ENCODE results near the gene ACSL1. TPM values are rescaled to one million over a fixed set of nuclear protein-coding genes. Genes with fewer than 3 reads are reported as not detected.

ACSL1 gene
- total and polyA plus RNA-seq, 7 experiments from 2014 or later = 5.7 to 80.1 (median 11.5) TPM

- no peaks in the 10 kb centered on the region for H3K27me3 Mint-ChIP-seq
- peak overlapping the region in 2 of 9 donors; percentile 14 to 23 for H3K27ac Mint-ChIP-seq
- no peaks in the 10 kb centered on the region for H3K27me3 ChIP-seq (ENCODE audit: control insufficient read depth in 2 of 2, insufficient read depth in 2 of 2, low read length in 2 of 2)
- POLR2A ChIA-PET = interaction anchor here (0.6 kb wide), 1 partner anchor 657 kb away, joined by 3 read pairs; no protein-coding TSS in a partner anchor
- H3K27ac ChIP-seq (ENCODE audit: low read depth, low read length) = no peak overlapping the region
- H3K4me1 ChIP-seq (ENCODE audit: control insufficient read depth in 2 of 2, insufficient read depth in 2 of 2, low read length in 2 of 2) = peaks cover 0 to 9% of the 10 kb centered on the region in 2 donors
- H3K4me1 Mint-ChIP-seq = peaks cover 12 to 31% (median 16%) of the 10 kb centered on the region in 7 donors
- H3K4me3 ChIP-seq (ENCODE audit: low read length) = no peak overlapping the region
- ATAC-seq (peak; percentile 79), DNase-seq (peak in 1 of 9 donors; percentile 40)
- no peaks in the 10 kb centered on the region for H3K9me3 ChIP-seq (ENCODE audit: control insufficient read depth in 2 of 3, low read length in 3 of 3)
- intact Hi-C loops (cut with micrococcal nuclease) = no loop called here
- CTCF ChIA-PET = interaction anchor here (0.6 to 1.1 kb wide), 2 partner anchors 24 to 28 kb away, joined by 3 to 4 read pairs; no protein-coding TSS in a partner anchor
- peaks cover 0 to 6% (median 0%) of the 10 kb centered on the region in 3 experiments for H3K36me3 ChIP-seq (ENCODE audit: control insufficient read depth in 2 of 3, insufficient read depth in 3 of 3, low read length in 3 of 3)
- no peaks in the 10 kb centered on the region for H3K9me3 Mint-ChIP-seq
- peak overlapping the region in 3 of 10 donors; percentile 27 to 60 (median 48) for H3K4me3 Mint-ChIP-seq
- peaks cover 6 to 35% (median 18%) of the 10 kb centered on the region in 5 donors for H3K36me3 Mint-ChIP-seq
Measured at GRCh38 chr4:184792950-184793555, 32.7 kb downstream of the ACSL1 start.

GRCh38 chr4:184792334-184792733, 33.4 kb downstream of the ACSL1 start:
- CTCF ChIA-PET = interaction anchor here (0.6 to 1.1 kb wide), 2 partner anchors 23 to 29 kb away, joined by 3 to 4 read pairs; no protein-coding TSS in a partner anchor
- no peak overlapping the region for H3K4me3 ChIP-seq (ENCODE audit: low read length)
- Mint-ChIP-seq H3K36me3 (peaks cover 7 to 37% (median 18%) of the 10 kb centered on the region in 5 donors), H3K4me1 (peaks cover 12 to 26% (median 16%) of the 10 kb centered on the region in 7 donors), H3K9me3 (no peaks in the 10 kb centered on the region), H3K27ac (peak overlapping the region in 1 of 9 donors; percentile 14), H3K4me3 (no peak overlapping the region), H3K27me3 (no peaks in the 10 kb centered on the region)
- DNase-seq (no peak), ATAC-seq (no peak)
- H3K36me3 ChIP-seq (ENCODE audit: control insufficient read depth in 2 of 3, insufficient read depth in 3 of 3, low read length in 3 of 3) = peaks cover 0 to 9% (median 0%) of the 10 kb centered on the region in 3 experiments
- no peak overlapping the region for H3K27ac ChIP-seq (ENCODE audit: low read depth, low read length)
- no peaks in the 10 kb centered on the region for H3K9me3 ChIP-seq (ENCODE audit: control insufficient read depth in 2 of 3, low read length in 3 of 3)
- H3K27me3 ChIP-seq (ENCODE audit: control insufficient read depth in 2 of 2, insufficient read depth in 2 of 2, low read length in 2 of 2) = no peaks in the 10 kb centered on the region
- H3K4me1 ChIP-seq (ENCODE audit: control insufficient read depth in 2 of 2, insufficient read depth in 2 of 2, low read length in 2 of 2) = peaks cover 0 to 9% of the 10 kb centered on the region in 2 donors
- intact Hi-C loops (cut with micrococcal nuclease) = no loop called here
- POLR2A ChIA-PET = no interaction called here

- CTCF ChIA-PET = no interaction called here
- Mint-ChIP-seq H3K36me3 (peaks cover 5 to 33% (median 21%) of the 10 kb centered on the region in 5 donors), H3K27ac (peak overlapping the region in 1 of 9 donors; percentile 40), H3K9me3 (no peaks in the 10 kb centered on the region), H3K27me3 (no peaks in the 10 kb centered on the region), H3K4me3 (no peak overlapping the region), H3K4me1 (peaks cover 12 to 29% (median 16%) of the 10 kb centered on the region in 7 donors)
- DNase-seq (no peak), ATAC-seq (no peak)
- Histone ChIP-seq H3K27me3 (ENCODE audit: control insufficient read depth in 2 of 2, insufficient read depth in 2 of 2, low read length in 2 of 2) (no peaks in the 10 kb centered on the region), H3K9me3 (ENCODE audit: control insufficient read depth in 2 of 3, low read length in 3 of 3) (no peaks in the 10 kb centered on the region), H3K36me3 (ENCODE audit: control insufficient read depth in 2 of 3, insufficient read depth in 3 of 3, low read length in 3 of 3) (peaks cover 0 to 9% (median 0%) of the 10 kb centered on the region in 3 experiments), H3K4me1 (ENCODE audit: control insufficient read depth in 2 of 2, insufficient read depth in 2 of 2, low read length in 2 of 2) (peaks cover 0 to 9% of the 10 kb centered on the region in 2 donors), H3K27ac (ENCODE audit: low read depth, low read length) (no peak overlapping the region), H3K4me3 (ENCODE audit: low read length) (no peak overlapping the region)
- intact Hi-C loops (cut with micrococcal nuclease) = no loop called here
- POLR2A ChIA-PET = no interaction called here
Measured at GRCh38 chr4:184790826-184791225, 34.9 kb downstream of the ACSL1 start.

- no peak overlapping the region for H3K27ac Mint-ChIP-seq
- intact Hi-C loops (cut with micrococcal nuclease) = no loop called here
- H3K36me3 Mint-ChIP-seq = peaks cover 5 to 40% (median 30%) of the 10 kb centered on the region in 5 donors
- no peaks in the 10 kb centered on the region for H3K27me3 Mint-ChIP-seq
- H3K4me3 Mint-ChIP-seq = no peak overlapping the region
- ChIA-PET POLR2A (no interaction called here), CTCF (no interaction called here)
- DNase-seq = no peak
- no peaks in the 10 kb centered on the region for H3K27me3 ChIP-seq (ENCODE audit: control insufficient read depth in 2 of 2, insufficient read depth in 2 of 2, low read length in 2 of 2)
- peaks cover 4 to 30% (median 14%) of the 10 kb centered on the region in 7 donors for H3K4me1 Mint-ChIP-seq
- ATAC-seq = no peak
- no peaks in the 10 kb centered on the region for H3K9me3 ChIP-seq (ENCODE audit: control insufficient read depth in 2 of 3, low read length in 3 of 3)
- no peak overlapping the region for H3K4me3 ChIP-seq (ENCODE audit: low read length)
- H3K4me1 ChIP-seq (ENCODE audit: control insufficient read depth in 2 of 2, insufficient read depth in 2 of 2, low read length in 2 of 2) = peaks cover 0 to 3% of the 10 kb centered on the region in 2 donors
- peaks cover 0 to 2% (median 0%) of the 10 kb centered on the region in 11 donors for H3K9me3 Mint-ChIP-seq
- H3K27ac ChIP-seq (ENCODE audit: low read depth, low read length) = no peak overlapping the region
- H3K36me3 ChIP-seq (ENCODE audit: control insufficient read depth in 2 of 3, insufficient read depth in 3 of 3, low read length in 3 of 3) = peaks cover 0 to 9% (median 0%) of the 10 kb centered on the region in 3 experiments
Measured at GRCh38 chr4:184787766-184788503, 37.8 kb downstream of the ACSL1 start.

GRCh38 chr4:184785813-184786212, 40.0 kb downstream of the ACSL1 start:
- Mint-ChIP-seq H3K4me3 (no peak overlapping the region), H3K36me3 (peaks cover 5 to 46% (median 28%) of the 10 kb centered on the region in 5 donors), H3K4me1 (peaks cover 9 to 23% (median 15%) of the 10 kb centered on the region in 7 donors), H3K27me3 (no peaks in the 10 kb centered on the region), H3K9me3 (peaks cover 0 to 2% (median 0%) of the 10 kb centered on the region in 11 donors), H3K27ac (no peak overlapping the region)
- no peaks in the 10 kb centered on the region for H3K9me3 ChIP-seq (ENCODE audit: control insufficient read depth in 2 of 3, low read length in 3 of 3)
- POLR2A ChIA-PET = no interaction called here
- no peaks in the 10 kb centered on the region for H3K27me3 ChIP-seq (ENCODE audit: control insufficient read depth in 2 of 2, insufficient read depth in 2 of 2, low read length in 2 of 2)
- no peaks in the 10 kb centered on the region for H3K4me1 ChIP-seq (ENCODE audit: control insufficient read depth in 2 of 2, insufficient read depth in 2 of 2, low read length in 2 of 2)
- H3K4me3 ChIP-seq (ENCODE audit: low read length) = no peak overlapping the region
- CTCF ChIA-PET = no interaction called here
- ATAC-seq = no peak
- H3K27ac ChIP-seq (ENCODE audit: low read depth, low read length) = no peak overlapping the region
- peaks cover 0 to 9% (median 0%) of the 10 kb centered on the region in 3 experiments for H3K36me3 ChIP-seq (ENCODE audit: control insufficient read depth in 2 of 3, insufficient read depth in 3 of 3, low read length in 3 of 3)
- DNase-seq = no peak
- intact Hi-C loops (cut with micrococcal nuclease) = no loop called here

GRCh38 chr4:184784628-184785257, 41.0 kb downstream of the ACSL1 start:
- Mint-ChIP-seq H3K4me3 (no peak overlapping the region), H3K4me1 (peaks cover 9 to 23% (median 13%) of the 10 kb centered on the region in 7 donors), H3K27ac (no peak overlapping the region), H3K27me3 (no peaks in the 10 kb centered on the region), H3K9me3 (peaks cover 0 to 2% (median 0%) of the 10 kb centered on the region in 11 donors), H3K36me3 (peaks cover 5 to 51% (median 30%) of the 10 kb centered on the region in 5 donors)
- intact Hi-C loops (cut with micrococcal nuclease) = no loop called here
- ATAC-seq (no peak), DNase-seq (no peak)
- no peaks in the 10 kb centered on the region for H3K27me3 ChIP-seq (ENCODE audit: control insufficient read depth in 2 of 2, insufficient read depth in 2 of 2, low read length in 2 of 2)
- peaks cover 0 to 9% (median 0%) of the 10 kb centered on the region in 3 experiments for H3K36me3 ChIP-seq (ENCODE audit: control insufficient read depth in 2 of 3, insufficient read depth in 3 of 3, low read length in 3 of 3)
- ChIA-PET CTCF (no interaction called here), POLR2A (no interaction called here)
- H3K4me3 ChIP-seq (ENCODE audit: low read length) = no peak overlapping the region
- H3K4me1 ChIP-seq (ENCODE audit: control insufficient read depth in 2 of 2, insufficient read depth in 2 of 2, low read length in 2 of 2) = no peaks in the 10 kb centered on the region
- no peaks in the 10 kb centered on the region for H3K9me3 ChIP-seq (ENCODE audit: control insufficient read depth in 2 of 3, low read length in 3 of 3)
- H3K27ac ChIP-seq (ENCODE audit: low read depth, low read length) = no peak overlapping the region

Measured in naive thymus-derived CD4-positive, alpha-beta T cell (primary cell).